Common myeloid progenitor, CD34-positive (primary cell): ENCODE data around the gene TSPYL4.

Source experiments
- CTCF ChIA-PET: fragments of 350-600 bp; sonication (Branson Sonifier 250); formaldehyde crosslinking; loops from one replicate; lab custom pipeline; 2021; ENCODE audit warnings: antibody characterized with exemption; lab: Charles Lee
- POLR2A ChIA-PET: fragments of 350-600 bp; sonication (Branson Sonifier 250); formaldehyde crosslinking; loops from one replicate; lab custom pipeline; 2021; ENCODE audit warnings: antibody characterized with exemption; lab: Charles Lee
- DNase-seq, 3 donors: peaks; one replicate each; pipeline versions ENCODE4 v3.0.0 to v3.0.0-alpha.2; 2013
- H3K27ac ChIP-seq, 2 experiments: 1 replicate in 1 of 2; 2 replicates in 1 of 2; pipeline ENCODE4 v1.7.0; 2013; ENCODE audit warnings: inconsistent platforms in 2 of 2, low read length in 2 of 2, mild to moderate bottlenecking in 2 of 2, low read depth in 1 of 2, moderate library complexity in 1 of 2; ENCODE audit not compliant: severe bottlenecking in 2 of 2, insufficient read depth in 1 of 2, poor library complexity in 1 of 2
- H3K27me3 ChIP-seq, 5 experiments: replicated peaks in 2 of 5; 1 replicate in 3 of 5; 2 replicates in 2 of 5; pipeline versions ENCODE4 v1.6.1 to v1.7.0; 2013; ENCODE audit warnings: low read length in 4 of 5, mild to moderate bottlenecking in 2 of 5, moderate library complexity in 2 of 5, inconsistent platforms in 1 of 5; ENCODE audit not compliant: insufficient read depth in 5 of 5, control insufficient read depth in 4 of 5
- H3K36me3 ChIP-seq, 4 experiments: 1 replicate in 2 of 4; 2 replicates in 2 of 4; pipeline versions ENCODE4 v1.6.1 to v1.7.0; 2013; ENCODE audit warnings: low read length in 3 of 4, control low read depth in 1 of 4, mild to moderate bottlenecking in 1 of 4; ENCODE audit not compliant: control insufficient read depth in 4 of 4, insufficient read depth in 4 of 4
- H3K4me1 ChIP-seq, 4 experiments: 1 replicate in 3 of 4; 2 replicates in 1 of 4; pipeline versions ENCODE4 v1.6.1 to v1.7.1; 2013; ENCODE audit warnings: low read length in 3 of 4, mild to moderate bottlenecking in 3 of 4, control low read depth in 1 of 4, inconsistent platforms in 1 of 4, moderate library complexity in 1 of 4; ENCODE audit not compliant: control insufficient read depth in 4 of 4, insufficient read depth in 4 of 4; ENCODE audit errors: control extremely low read depth in 1 of 4
- H3K4me3 ChIP-seq, 7 experiments: 1 replicate in 4 of 7; 2 replicates in 3 of 7; pipeline versions ENCODE4 v1.5.1 to v1.7.0; 2013; ENCODE audit warnings: mild to moderate bottlenecking in 7 of 7, low read length in 6 of 7, moderate library complexity in 6 of 7, inconsistent platforms in 2 of 7, low read depth in 2 of 7, control low read depth in 1 of 7; ENCODE audit not compliant: insufficient read depth in 4 of 7, control insufficient read depth in 1 of 7; ENCODE audit errors: extremely low read depth in 1 of 7
- H3K9me3 ChIP-seq, 5 experiments: 1 replicate in 4 of 5; 2 replicates in 1 of 5; pipeline versions ENCODE4 v1.6.1 to v1.7.1; 2013; ENCODE audit warnings: low read length in 4 of 5, mild to moderate bottlenecking in 2 of 5, inconsistent platforms in 1 of 5, low read depth in 1 of 5, moderate library complexity in 1 of 5; ENCODE audit not compliant: control insufficient read depth in 4 of 5, insufficient read depth in 2 of 5; ENCODE audit errors: control extremely low read depth in 1 of 5
- WGBS: methylation state at CpG from one replicate; pipeline ENCODE4 v1.1.5; 2013; ENCODE audit not compliant: insufficient coverage; 5-methylcytosine and 5-hydroxymethylcytosine counted together

The TSPYL4 gene

DNA sequence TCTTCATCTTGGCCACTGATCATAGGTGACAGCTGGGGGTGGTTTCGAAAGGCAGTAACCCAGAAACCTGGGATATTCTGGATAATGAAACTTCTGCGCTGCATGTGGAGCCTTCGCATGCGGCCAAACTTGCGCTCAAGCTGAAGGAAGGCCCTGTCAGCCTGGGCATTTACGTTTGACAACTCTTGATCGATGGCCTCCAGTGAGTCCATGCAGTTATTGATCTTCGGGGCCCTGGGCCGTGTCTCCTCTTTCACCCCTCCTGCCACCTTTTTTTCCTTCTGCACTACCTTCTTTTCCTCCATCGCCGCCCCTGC, 729 bp downstream of the TSPYL4 start:
- H3K9me3 ChIP-seq, result no peaks in the 10 kb centered on the region
- peak overlapping the region; percentile 99 for H3K27ac ChIP-seq
- no peak for DNase-seq
- H3K4me1 ChIP-seq, result peaks cover 20 to 43% (median 31%) of the 10 kb centered on the region in 4 experiments
- POLR2A ChIA-PET, result no interaction called here
- H3K4me3 ChIP-seq, result peak overlapping the region; percentile 71 to 99 (median 94)
- H3K27me3 ChIP-seq, result no peaks in the 10 kb centered on the region
- CTCF ChIA-PET, result interaction anchor here (0.7 to 0.9 kb wide), 2 partner anchors 18 to 140 kb away, joined by 3 to 4 read pairs; no protein-coding TSS in a partner anchor
- 56% methylated on average over 11 of the region's 11 CpGs for WGBS
- H3K36me3 ChIP-seq, result peaks cover 0 to 10% (median 5%) of the 10 kb centered on the region in 4 experiments

DNA sequence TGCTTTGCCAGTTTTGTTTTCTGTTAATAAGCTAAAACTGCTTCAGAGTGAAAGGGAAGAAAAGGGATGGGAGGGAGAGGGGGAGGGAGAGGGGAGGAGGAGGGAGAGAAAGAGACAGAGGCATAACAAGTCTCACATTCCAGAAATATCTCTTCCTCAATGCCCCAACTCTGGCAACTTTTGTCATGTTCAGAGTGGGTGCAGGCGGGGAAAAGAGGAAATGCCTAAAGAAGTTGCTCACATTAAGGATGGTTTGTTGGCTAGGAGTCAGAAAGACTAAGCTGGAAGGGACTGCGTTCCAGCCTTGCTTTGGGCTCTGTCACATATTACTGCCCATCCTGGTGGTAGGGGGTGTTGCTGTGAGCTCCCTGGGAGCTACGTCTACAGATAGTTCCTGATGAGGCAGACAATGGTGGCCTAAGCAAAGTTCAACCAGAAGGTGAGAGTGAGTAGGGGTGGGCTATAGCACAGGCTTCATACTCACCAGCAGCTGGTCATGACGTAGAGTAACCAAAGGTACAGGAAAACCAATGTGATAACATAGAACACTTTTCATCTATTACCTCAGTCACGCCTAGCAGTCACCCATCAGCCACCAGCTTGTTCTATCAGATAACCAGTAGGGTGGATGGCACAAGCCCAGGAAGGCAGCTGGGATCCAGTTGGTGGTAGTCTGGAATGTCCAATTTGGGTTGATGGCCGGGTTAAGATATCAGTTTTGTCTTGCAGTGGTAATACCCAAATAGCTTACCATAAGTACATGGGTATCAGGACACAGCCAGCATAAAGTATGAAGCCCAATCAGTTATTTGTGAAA, 2.1 kb downstream of the TSPYL4 start:
- DNase-seq, result no peak
- Histone ChIP-seq H3K27ac (no peak overlapping the region), H3K27me3 (no peaks in the 10 kb centered on the region), H3K36me3 (peaks cover 0 to 10% (median 5%) of the 10 kb centered on the region in 4 experiments), H3K4me1 (peaks cover 20 to 43% (median 31%) of the 10 kb centered on the region in 4 experiments), H3K4me3 (peak overlapping the region in 1 of 7 experiments; percentile 31), H3K9me3 (no peaks in the 10 kb centered on the region)
- 90% methylated on average over 3 of the region's 6 CpGs for WGBS
- ChIA-PET POLR2A (no interaction called here), CTCF (interaction anchor here (0.8 to 1.3 kb wide), 3 partner anchors 8 to 365 kb away, joined by 3 read pairs; partner anchors contain the start of gene RSPH4A)

DNA sequence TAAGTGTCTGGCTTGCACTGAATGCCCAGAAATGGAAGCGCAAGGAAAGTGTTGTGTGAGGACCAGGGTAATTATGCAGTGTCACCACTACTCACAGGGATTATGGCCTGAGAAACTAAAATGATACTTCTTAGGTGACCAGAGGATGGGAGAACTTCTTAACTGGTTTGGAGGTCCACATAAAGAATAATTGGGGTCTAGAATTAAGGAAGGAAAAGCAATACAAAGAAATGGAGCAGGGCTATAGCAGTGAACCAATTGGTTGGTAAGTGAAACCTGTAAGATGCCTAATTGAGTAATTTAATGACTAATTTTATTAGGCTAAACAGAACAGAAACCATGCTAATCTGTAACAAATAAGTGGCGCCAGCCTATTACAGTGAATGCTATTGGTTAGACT, 5.3 kb downstream of the TSPYL4 start:
- no peaks in the 10 kb centered on the region for H3K27me3 ChIP-seq
- H3K4me3 ChIP-seq, result no peak overlapping the region
- WGBS, result 100% methylated on average over 1 of the region's 2 CpGs
- peaks cover 8 to 32% (median 22%) of the 10 kb centered on the region in 4 experiments for H3K4me1 ChIP-seq
- H3K9me3 ChIP-seq, result no peaks in the 10 kb centered on the region
- H3K27ac ChIP-seq, result no peak overlapping the region
- H3K36me3 ChIP-seq, result peaks cover 0 to 10% (median 5%) of the 10 kb centered on the region in 4 experiments
- CTCF ChIA-PET, result interaction anchor here (1.2 kb wide), 1 partner anchor 396 kb away, joined by 3 read pairs; no protein-coding TSS in a partner anchor
- DNase-seq, result no peak
- POLR2A ChIA-PET, result no interaction called here

DNA sequence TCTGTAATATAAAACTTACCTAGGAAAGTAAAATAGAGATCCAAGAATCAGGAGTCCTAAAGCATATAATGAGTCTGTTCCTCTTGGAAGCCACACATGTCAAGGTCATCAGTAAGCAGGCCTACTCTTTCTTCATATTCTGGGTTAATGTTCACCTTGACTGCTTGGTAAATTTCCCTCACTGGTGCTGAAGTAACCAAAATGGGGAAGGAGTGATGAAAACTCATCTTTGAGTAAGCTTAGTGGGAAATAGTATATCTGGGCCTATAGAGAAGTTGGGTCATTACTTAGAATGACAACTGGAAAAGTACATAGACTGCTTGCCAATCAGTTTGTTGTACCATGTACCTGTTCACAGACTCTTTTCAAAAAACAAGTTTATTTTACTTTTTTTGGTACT, 6.6 kb downstream of the TSPYL4 start:
- Histone ChIP-seq H3K9me3 (no peaks in the 10 kb centered on the region), H3K4me1 (peaks cover 0 to 20% (median 11%) of the 10 kb centered on the region in 4 experiments), H3K27ac (no peak overlapping the region), H3K36me3 (peaks cover 0 to 7% (median 5%) of the 10 kb centered on the region in 4 experiments), H3K27me3 (no peaks in the 10 kb centered on the region), H3K4me3 (no peak overlapping the region)
- ChIA-PET POLR2A (no interaction called here), CTCF (interaction anchor here (1.2 kb wide), 1 partner anchor 398 kb away, joined by 3 read pairs; no protein-coding TSS in a partner anchor)
- DNase-seq, result no peak

DNA sequence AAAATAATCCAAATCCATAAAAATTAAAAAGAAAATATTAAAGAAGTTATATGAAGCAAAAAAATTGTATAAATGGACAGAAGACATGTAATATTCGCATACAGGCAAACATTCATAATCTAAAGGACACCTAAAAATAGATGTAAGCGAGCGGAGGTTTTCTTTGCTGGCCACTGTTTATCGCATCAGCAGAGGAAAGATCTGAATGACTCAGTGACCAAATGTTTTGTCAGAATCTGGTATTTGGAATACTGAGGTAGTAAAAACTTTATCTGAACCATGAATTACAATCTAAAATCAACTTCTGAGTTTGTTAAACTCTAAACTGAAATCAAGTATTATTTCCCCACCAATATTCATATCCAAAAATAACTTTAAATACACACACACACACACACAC, 7.8 kb downstream of the TSPYL4 start:
- peaks cover 0 to 9% (median 6%) of the 10 kb centered on the region in 4 experiments for H3K4me1 ChIP-seq
- H3K4me3 ChIP-seq, result no peak overlapping the region
- DNase-seq, result no peak
- no CpG with 5 or more reads among the region's 4 CpGs for WGBS
- no peaks in the 10 kb centered on the region for H3K27me3 ChIP-seq
- CTCF ChIA-PET, result interaction anchor here (1.1 kb wide), 1 partner anchor 31 kb away, joined by 3 read pairs; no protein-coding TSS in a partner anchor
- no peak overlapping the region for H3K27ac ChIP-seq
- peaks cover 0 to 3% (median 0%) of the 10 kb centered on the region in 4 experiments for H3K36me3 ChIP-seq
- no peaks in the 10 kb centered on the region for H3K9me3 ChIP-seq
- POLR2A ChIA-PET, result interaction anchor here (0.7 kb wide), 1 partner anchor 13 kb away, joined by 3 read pairs; no protein-coding TSS in a partner anchor

DNA sequence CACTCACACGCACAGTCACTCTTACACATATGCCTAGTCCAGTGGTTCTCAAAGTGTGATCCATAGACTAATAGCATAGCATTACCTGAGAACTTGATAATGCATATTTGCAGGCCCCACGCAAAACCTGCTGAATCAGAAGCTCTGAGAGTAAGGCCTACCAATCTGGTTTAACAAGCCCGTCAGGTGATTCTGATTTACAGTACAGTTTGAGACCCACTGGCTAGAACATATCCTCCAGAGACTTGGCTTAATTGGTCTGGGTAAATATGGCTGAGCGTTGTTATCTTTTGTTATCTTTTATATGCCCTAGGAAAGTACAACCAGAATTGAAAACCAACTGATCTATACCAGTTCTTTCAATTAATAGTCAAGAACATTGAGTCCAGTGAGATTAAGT, 9.6 kb downstream of the TSPYL4 start:
- Histone ChIP-seq H3K9me3 (no peaks in the 10 kb centered on the region), H3K4me1 (no peaks in the 10 kb centered on the region), H3K27me3 (no peaks in the 10 kb centered on the region), H3K27ac (no peak overlapping the region), H3K4me3 (no peak overlapping the region), H3K36me3 (peaks cover 0 to 3% (median 2%) of the 10 kb centered on the region in 4 experiments)
- whole genome bisulfite sequencing, result 100% methylated on average over 3 of the region's 4 CpGs
- ChIA-PET CTCF (no interaction called here), POLR2A (no interaction called here)
- DNase-seq, result no peak

DNA sequence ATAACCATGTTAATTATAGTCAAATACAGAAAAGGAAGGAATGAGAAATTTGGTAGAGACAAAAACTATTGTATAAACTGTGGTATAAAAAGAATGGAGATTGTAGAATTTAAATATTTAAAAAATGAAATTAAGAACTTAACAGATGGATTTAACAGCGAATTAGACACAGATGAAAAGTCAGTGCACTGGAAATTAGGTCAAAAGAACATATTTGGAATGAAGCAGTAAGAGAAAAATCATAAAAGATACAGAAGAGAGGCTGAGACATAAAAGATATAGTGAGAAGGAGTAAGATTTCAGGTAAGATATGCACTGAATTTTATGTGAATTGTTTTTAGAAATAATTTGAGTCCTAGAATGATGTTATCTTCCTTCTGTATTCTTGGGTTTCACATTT, 14.0 kb downstream of the TSPYL4 start:
- WGBS, result 89% methylated on average over 1 of the region's 1 CpG
- Histone ChIP-seq H3K4me3 (no peak overlapping the region), H3K36me3 (peaks cover 0 to 17% (median 4%) of the 10 kb centered on the region in 4 experiments), H3K4me1 (no peaks in the 10 kb centered on the region), H3K9me3 (no peaks in the 10 kb centered on the region), H3K27ac (no peak overlapping the region), H3K27me3 (no peaks in the 10 kb centered on the region)
- ChIA-PET POLR2A (no interaction called here), CTCF (no interaction called here)
- no peak for DNase-seq
